Caco-2 (cell line): ENCODE measurements around the gene TMCC2. TPM values are rescaled to one million over a fixed set of nuclear protein-coding genes. Genes with fewer than 3 reads are reported as not detected.

Source experiments
- BruUV-seq: library from RNA; stranded (reverse); fragments of 400-500 nt; replicated peaks from 2 replicates; lab custom pipeline; 2021; lab: Mats Ljungman, UMichigan
- CTCF ChIA-PET: fragments of 300-600 bp; sonication (Branson Sonifier 250); formaldehyde crosslinking; loops from one replicate; lab custom pipeline; 2022; ENCODE audit warnings: antibody characterized with exemption; lab: Charles Lee
- POLR2A ChIA-PET: fragments of 300-600 bp; sonication (Branson Sonifier 250); formaldehyde crosslinking; loops from one replicate; lab custom pipeline; 2022; ENCODE audit warnings: antibody characterized with exemption; lab: Charles Lee
- DNase-seq, 2 experiments: peaks; one replicate each; pipeline versions ENCODE4 v3.0.0 to v3.0.0-alpha.2; 2020 to 2022
- H3K27me3 ChIP-seq: replicated peaks from 2 replicates; pipeline ENCODE4 v1.6.0; 2011; ENCODE audit warnings: low read length; ENCODE audit not compliant: control insufficient read depth, insufficient read depth
- H3K36me3 ChIP-seq: 2 replicates; pipeline ENCODE4 v1.5.1; 2011; ENCODE audit warnings: low read length; ENCODE audit not compliant: control insufficient read depth, insufficient read depth
- H3K4me1 ChIP-seq: fragments of 250-450 bp; sonication (Bioruptor Pico); 2 replicates; pipeline ENCODE4 v1.5.1; 2020; ENCODE audit warnings: mild to moderate bottlenecking
- H3K4me3 ChIP-seq: 2 replicates; pipeline ENCODE4 v1.5.1; 2011; ENCODE audit warnings: low read depth, mild to moderate bottlenecking, control low read depth, low read length
- H3K9me3 ChIP-seq: fragments of 250-450 bp; sonication (Bioruptor Pico); 2 replicates; pipeline ENCODE4 v1.5.1; 2020; ENCODE audit warnings: mild to moderate bottlenecking, moderate library complexity
- H3K27ac Mint-ChIP-seq: one replicate; pipeline ENCODE4 v1.8.0; 2022; ENCODE audit warnings: mixed read lengths; ENCODE audit not compliant: unreplicated experiment
- H3K27me3 Mint-ChIP-seq: one replicate; pipeline ENCODE4 v1.8.0; 2022; ENCODE audit warnings: mixed read lengths; ENCODE audit not compliant: insufficient read depth, unreplicated experiment
- H3K36me3 Mint-ChIP-seq: one replicate; pipeline ENCODE4 v1.8.0; 2022; ENCODE audit warnings: mild to moderate bottlenecking, mixed read lengths; ENCODE audit not compliant: insufficient read depth, unreplicated experiment
- H3K4me1 Mint-ChIP-seq: one replicate; pipeline ENCODE4 v1.8.0; 2022; ENCODE audit warnings: low read depth, mixed read lengths; ENCODE audit not compliant: unreplicated experiment
- H3K4me3 Mint-ChIP-seq: one replicate; pipeline ENCODE4 v1.8.0; 2022; ENCODE audit warnings: mild to moderate bottlenecking, moderate library complexity, mixed read lengths; ENCODE audit not compliant: unreplicated experiment
- H3K9me3 Mint-ChIP-seq: one replicate; pipeline ENCODE4 v1.8.0; 2022; ENCODE audit warnings: mixed read lengths; ENCODE audit not compliant: unreplicated experiment
- CTCF ChIP-seq, 2 experiments: fragments of 200-600 bp in 1 of 2; IDR thresholded peaks; 1 replicate in 1 of 2; 2 replicates in 1 of 2; pipeline versions ENCODE4 v1.5.1 to v1.8.0; 2011 to 2022; ENCODE audit warnings: antibody characterized with exemption in 1 of 2, control low read depth in 1 of 2, inconsistent platforms in 1 of 2, low read depth in 1 of 2, low read length in 1 of 2, mild to moderate bottlenecking in 1 of 2, moderate library complexity in 1 of 2; ENCODE audit not compliant: insufficient read depth in 1 of 2, severe bottlenecking in 1 of 2, unreplicated experiment in 1 of 2
- intact Hi-C: fragments of 100-400 bp; cut with micrococcal nuclease; formaldehyde crosslinking; loops from one replicate; pipeline ENCODE4 v1.10.0; 2022; ENCODE audit not compliant: unreplicated experiment
- total RNA-seq: library from RNA; stranded (reverse); gene quantifications from 2 replicates; pipeline ENCODE4 v1.2.3, GENCODE V29; 2022

TMCC2 gene
- total RNA-seq, 1 experiment from 2014 or later, result 0.91 TPM

GRCh38 chr1:205229916-205230700, 2.4 kb downstream of the TMCC2 start:
- Histone ChIP-seq H3K27me3 (no peaks in the 10 kb centered on the region), H3K4me3 (no peak overlapping the region), H3K4me1 (no peaks in the 10 kb centered on the region), H3K36me3 (no peaks in the 10 kb centered on the region), H3K9me3 (no peaks in the 10 kb centered on the region)
- BruUV-seq, result no TSS peak
- Mint-ChIP-seq H3K9me3 (no peaks in the 10 kb centered on the region), H3K4me3 (no peak overlapping the region), H3K36me3 (no peaks in the 10 kb centered on the region), H3K4me1 (peaks cover 7% of the 10 kb centered on the region), H3K27me3 (peaks cover 5% of the 10 kb centered on the region), H3K27ac (no peak overlapping the region)
- no peak for TF ChIP-seq CTCF (IDR thresholded peaks at IDR 0.05; ENCODE audit: insufficient read depth in 1 of 2, low read depth in 1 of 2, low read length in 1 of 2, severe bottlenecking in 1 of 2, unreplicated experiment in 1 of 2)
- ChIA-PET POLR2A (interaction anchor here (0.5 kb wide), 1 partner anchor 95 kb away, joined by 3 read pairs; no protein-coding TSS in a partner anchor), CTCF (interaction anchor here (0.6 to 4.3 kb wide), 15 partner anchors 15 to 255 kb away, joined by 3 to 57 read pairs (median 4); no protein-coding TSS in a partner anchor)
- no peak for DNase-seq
- intact Hi-C loops, result loop anchor here (1.0 to 2.0 kb wide), 2 partner anchors 26 to 95 kb away; no protein-coding TSS in a partner anchor

- intact Hi-C loops, result no loop called here
- TF ChIP-seq CTCF (IDR thresholded peaks at IDR 0.05; ENCODE audit: insufficient read depth in 1 of 2, low read depth in 1 of 2, low read length in 1 of 2, severe bottlenecking in 1 of 2, unreplicated experiment in 1 of 2), result no peak
- Mint-ChIP-seq H3K4me3 (no peak overlapping the region), H3K27ac (no peak overlapping the region), H3K36me3 (no peaks in the 10 kb centered on the region), H3K4me1 (peaks cover 7% of the 10 kb centered on the region), H3K9me3 (no peaks in the 10 kb centered on the region), H3K27me3 (peaks cover 5% of the 10 kb centered on the region)
- no peaks in the 10 kb centered on the region for H3K4me1 ChIP-seq
- H3K36me3 ChIP-seq, result no peaks in the 10 kb centered on the region
- H3K4me3 ChIP-seq, result no peak overlapping the region
- DNase-seq, result no peak
- POLR2A ChIA-PET, result no interaction called here
- no TSS peak for BruUV-seq
- H3K27me3 ChIP-seq, result no peaks in the 10 kb centered on the region
- CTCF ChIA-PET, result interaction anchor here (4.3 kb wide), 1 partner anchor 26 kb away, joined by 57 read pairs; no protein-coding TSS in a partner anchor
- no peaks in the 10 kb centered on the region for H3K9me3 ChIP-seq
These were observed 3.2 kb downstream of the TMCC2 start for GRCh38 chr1:205230982-205231381.

GRCh38 chr1:205232127-205232820, 4.5 kb downstream of the TMCC2 start:
- Mint-ChIP-seq H3K36me3 (no peaks in the 10 kb centered on the region), H3K4me1 (peaks cover 7% of the 10 kb centered on the region), H3K27me3 (peaks cover 5% of the 10 kb centered on the region), H3K4me3 (no peak overlapping the region), H3K9me3 (no peaks in the 10 kb centered on the region), H3K27ac (no peak overlapping the region)
- H3K9me3 ChIP-seq, result no peaks in the 10 kb centered on the region
- no peaks in the 10 kb centered on the region for H3K4me1 ChIP-seq
- H3K4me3 ChIP-seq, result no peak overlapping the region
- ChIA-PET POLR2A (no interaction called here), CTCF (interaction anchor here (1.2 kb wide), 1 partner anchor 122 kb away, joined by 3 read pairs; no protein-coding TSS in a partner anchor)
- no peak for TF ChIP-seq CTCF (IDR thresholded peaks at IDR 0.05; ENCODE audit: insufficient read depth in 1 of 2, low read depth in 1 of 2, low read length in 1 of 2, severe bottlenecking in 1 of 2, unreplicated experiment in 1 of 2)
- intact Hi-C loops, result no loop called here
- DNase-seq, result no peak
- no peaks in the 10 kb centered on the region for H3K27me3 ChIP-seq
- no peaks in the 10 kb centered on the region for H3K36me3 ChIP-seq
- BruUV-seq, result no TSS peak
